Measurements from ENCODE around the gene ADAM15.

The ADAM15 gene

GRCh38 chr1:155050560-155051341 lies at the start of gene ADAM15:
TSS of gene ADAM15 (plus strand) at chr1:155051316. CDS start at chr1:155051387, 71 bp downstream.
- peak; percentile 50 to 72 (median 65) for DNase-seq (ENCODE audit: low read depth in 3 of 3, low spot score in 1 of 3)

GRCh38 chr1:155001425-155001674 lies 49.8 kb upstream of the ADAM15 start:
- no peak for DNase-seq (ENCODE audit: low read depth in 3 of 3, low spot score in 1 of 3)

- peak; percentile 94 to 96 (median 96) for DNase-seq (ENCODE audit: low read depth in 3 of 3, low spot score in 1 of 3)
Observed at GRCh38 chr1:155001675-155002463, 49.2 kb upstream of the ADAM15 start.

GRCh38 chr1:155002464-155003226 lies 48.5 kb upstream of the ADAM15 start, which contains the start of gene ZBTB7B:
TSS of gene ZBTB7B (plus strand) at chr1:155002802. CDS start at chr1:155014661, 11,859 bp downstream.
- no peak for DNase-seq (ENCODE audit: low read depth in 3 of 3, low spot score in 1 of 3)

- no peak for DNase-seq (ENCODE audit: low read depth in 3 of 3, low spot score in 1 of 3)
Observed at GRCh38 chr1:155003227-155003765, 47.8 kb upstream of the ADAM15 start.

GRCh38 chr1:155003766-155004351 lies 47.3 kb upstream of the ADAM15 start:
- no peak for DNase-seq (ENCODE audit: low read depth in 3 of 3, low spot score in 1 of 3)

- no peak for DNase-seq (ENCODE audit: low read depth in 3 of 3, low spot score in 1 of 3)
Observed at GRCh38 chr1:155004352-155005075, 46.6 kb upstream of the ADAM15 start.

GRCh38 chr1:155005076-155006011 lies 45.8 kb upstream of the ADAM15 start:
- DNase-seq (ENCODE audit: low read depth in 3 of 3, low spot score in 1 of 3) = no peak

GRCh38 chr1:155006601-155007101 lies 44.5 kb upstream of the ADAM15 start:
- DNase-seq (ENCODE audit: low read depth in 3 of 3, low spot score in 1 of 3) = no peak

- DNase-seq (ENCODE audit: low read depth in 3 of 3, low spot score in 1 of 3) = no peak
Observed at GRCh38 chr1:155007251-155007828, 43.8 kb upstream of the ADAM15 start.

GRCh38 chr1:155008015-155008941 lies 42.8 kb upstream of the ADAM15 start:
- DNase-seq (ENCODE audit: low read depth in 3 of 3, low spot score in 1 of 3) = peak in 1 of 3 donors; percentile 57

GRCh38 chr1:155009221-155009711 lies 41.9 kb upstream of the ADAM15 start:
- DNase-seq (ENCODE audit: low read depth in 3 of 3, low spot score in 1 of 3) = no peak

- DNase-seq (ENCODE audit: low read depth in 3 of 3, low spot score in 1 of 3) = no peak
Observed at GRCh38 chr1:155009742-155010141, 41.4 kb upstream of the ADAM15 start.

GRCh38 chr1:155010211-155010918 lies 40.8 kb upstream of the ADAM15 start:
- no peak for DNase-seq (ENCODE audit: low read depth in 3 of 3, low spot score in 1 of 3)

GRCh38 chr1:155011004-155011416 lies 40.1 kb upstream of the ADAM15 start:
- no peak for DNase-seq (ENCODE audit: low read depth in 3 of 3, low spot score in 1 of 3)

GRCh38 chr1:155011437-155012025 lies 39.6 kb upstream of the ADAM15 start:
- no peak for DNase-seq (ENCODE audit: low read depth in 3 of 3, low spot score in 1 of 3)
